H1 (cell line): Measurements from ENCODE around the gene BIN2. TPM values are rescaled to one million over a fixed set of nuclear protein-coding genes. Genes with fewer than 3 reads are reported as not detected.

ENCODE experiments used
- ATF3 ChIP-seq: IDR thresholded peaks from 2 replicates; pipeline ENCODE4 v1.6.1; 2011; ENCODE audit warnings: low read depth, mild to moderate bottlenecking, low read length; ENCODE audit not compliant: insufficient read depth
- BCL11A ChIP-seq, 2 experiments: IDR thresholded peaks; one replicate each; pipeline ENCODE4 v1.6.1; 2011; ENCODE audit warnings: low read depth in 2 of 2, low read length in 2 of 2, mild to moderate bottlenecking in 2 of 2
- CEBPB ChIP-seq: IDR thresholded peaks from 2 replicates; pipeline ENCODE4 v1.6.1; 2012; ENCODE audit warnings: low read depth, low read length
- CHD1 ChIP-seq: IDR thresholded peaks from 2 replicates; pipeline ENCODE4 v1.6.1; 2012; ENCODE audit warnings: low read depth, low read length, improper control_type of control experiment
- POLR2A ChIP-seq, 2 experiments: IDR thresholded peaks; 1 replicate in 1 of 2; 2 replicates in 1 of 2; pipeline ENCODE4 v1.6.1; 2011; ENCODE audit warnings: low read depth in 2 of 2, low read length in 2 of 2, mild to moderate bottlenecking in 2 of 2; ENCODE audit errors: control extremely low read depth in 1 of 2
- RXRA ChIP-seq: IDR thresholded peaks from 2 replicates; pipeline ENCODE4 v1.6.1; 2011; ENCODE audit warnings: low read depth, mild to moderate bottlenecking, low read length, moderate library complexity; ENCODE audit not compliant: insufficient read depth
- SP2 ChIP-seq: IDR thresholded peaks from 2 replicates; pipeline ENCODE4 v1.6.1; 2012; ENCODE audit warnings: mild to moderate bottlenecking, low read length, inconsistent platforms
- SP4 ChIP-seq: IDR thresholded peaks from 2 replicates; pipeline ENCODE4 v1.6.1; 2012; ENCODE audit warnings: low read length, inconsistent platforms
- TAF7 ChIP-seq: optimal IDR thresholded peaks from 2 replicates; pipeline ENCODE3; 2011; ENCODE audit warnings: low read depth, mild to moderate bottlenecking, inconsistent platforms, low read length, moderate library complexity, borderline replicate concordance
- TCF12 ChIP-seq: IDR thresholded peaks from 2 replicates; pipeline ENCODE4 v1.6.1; 2011; ENCODE audit warnings: low read depth, mild to moderate bottlenecking, low read length
- TEAD4 ChIP-seq: IDR thresholded peaks from 2 replicates; pipeline ENCODE4 v1.6.1; 2012; ENCODE audit warnings: low read depth, low read length, inconsistent platforms, mixed read lengths
- polyA plus RNA-seq, 7 experiments: library from polyadenylated mRNA; depleted of rRNA in 3 of 7; stranded (reverse) in 5 of 7; unstranded in 2 of 7; fragments of >200 nt in 5 of 7; fragments of 200-250 nt in 2 of 7; gene quantifications; 1 replicate in 5 of 7; 2 replicates in 1 of 7; 4 replicates in 1 of 7; pipeline versions ENCODE4 v1.2.1 to v1.2.3, GENCODE V29; 2011 to 2013; ENCODE audit warnings: missing spikeins in 2 of 7, mixed read lengths in 2 of 7
- total RNA-seq: library from RNA; stranded (reverse); fragmentation: NEBNext Ultra II Directional; extraction: Animal tissue kit (Norgen Biotek cat#: 25700); gene quantifications from 2 replicates; pipeline ENCODE4 v1.2.1, GENCODE V29; 2021

BIN2 gene
- total and polyA plus RNA-seq, 2 of the 8 experiments (the other 6 are each of a cell fraction or from before 2014, with no cell fraction given): not detected

GRCh38 chr12:51238510-51239334, 85.3 kb downstream of the BIN2 start, which contains the start of gene DAZAP2 (continued):
- peak; percentile 52; the same call in 1 of the 2 replicates for TF ChIP-seq ATF3
- peak; percentile 82 for TF ChIP-seq SP2
- TF ChIP-seq POLR2A (IDR thresholded peaks at IDR 0.05; ENCODE audit: control extremely low read depth in 1 of 2, low read depth in 2 of 2, low read length in 2 of 2): peak; percentile 69 to 92
- TF ChIP-seq CHD1: 0 out of 2 replicates have a peak, but pooled peaks have one; percentile 25
- TF ChIP-seq TAF7: no peak
- TF ChIP-seq RXRA: no peak
- TF ChIP-seq TEAD4: no peak
- no peak for TF ChIP-seq TCF12
- TF ChIP-seq SP4: no peak; the same call in 1 of the 2 replicates
- TF ChIP-seq CEBPB: no peak
- no peak for TF ChIP-seq BCL11A (IDR thresholded peaks at IDR 0.05; ENCODE audit: low read depth in 2 of 2, low read length in 2 of 2)
